ENCODE measurements around the gene CKLF.
"Not testable (repeated sequence)": the region's sequence is repeated elsewhere in the genome, so short reads cannot be mapped to it uniquely, and the experiment has no call there.

CKLF gene

DNA sequence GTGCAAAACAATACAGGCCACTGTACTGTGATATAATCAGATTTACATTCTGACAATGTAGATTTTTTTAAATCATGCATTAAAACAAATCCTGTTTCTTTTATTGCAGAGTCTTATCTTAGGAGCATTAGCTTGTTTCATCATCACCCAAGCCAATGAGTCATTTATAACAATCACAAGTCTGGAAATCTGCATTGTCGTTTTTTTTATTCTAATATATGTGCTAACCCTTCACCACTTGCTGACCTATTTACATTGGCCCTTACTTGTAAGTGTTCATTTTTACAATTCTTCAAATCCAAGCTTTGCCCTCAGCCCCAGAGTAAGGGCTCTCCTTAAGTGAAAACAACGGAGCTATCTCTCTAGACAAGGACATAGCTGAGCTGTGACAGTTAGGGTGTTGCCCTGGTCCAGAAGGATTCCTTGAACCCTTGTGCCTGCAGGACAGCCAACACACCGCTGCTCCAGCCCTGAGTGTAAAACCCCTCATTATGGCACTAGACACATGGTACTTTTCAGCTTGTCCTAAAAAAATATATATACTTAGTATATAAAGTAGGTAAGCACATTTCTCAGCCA lies 17.5 kb downstream of the CKLF start:
- DNase-seq (ENCODE audit: low spot score), result no peak

DNA sequence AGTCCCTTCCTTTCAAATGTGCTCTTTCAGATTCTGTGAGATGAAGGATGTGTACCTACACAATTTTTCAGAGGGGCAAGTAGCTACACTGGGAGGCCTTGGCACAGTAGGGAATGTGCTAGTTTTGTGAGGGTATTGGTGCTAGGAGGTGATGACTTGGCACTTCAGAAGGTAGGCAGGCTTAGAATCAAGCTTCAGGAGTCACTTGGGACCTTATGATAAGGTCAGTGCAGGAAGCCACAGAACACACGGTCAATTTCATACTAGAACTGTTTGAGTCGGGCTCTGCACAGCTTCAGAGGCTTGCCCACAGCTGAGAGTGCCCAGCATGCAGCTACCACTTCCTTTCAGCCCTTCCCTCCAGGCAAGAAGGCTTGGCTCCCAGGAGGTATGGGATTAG lies 20.0 kb downstream of the CKLF start:
- no peak for DNase-seq (ENCODE audit: low spot score)

DNA sequence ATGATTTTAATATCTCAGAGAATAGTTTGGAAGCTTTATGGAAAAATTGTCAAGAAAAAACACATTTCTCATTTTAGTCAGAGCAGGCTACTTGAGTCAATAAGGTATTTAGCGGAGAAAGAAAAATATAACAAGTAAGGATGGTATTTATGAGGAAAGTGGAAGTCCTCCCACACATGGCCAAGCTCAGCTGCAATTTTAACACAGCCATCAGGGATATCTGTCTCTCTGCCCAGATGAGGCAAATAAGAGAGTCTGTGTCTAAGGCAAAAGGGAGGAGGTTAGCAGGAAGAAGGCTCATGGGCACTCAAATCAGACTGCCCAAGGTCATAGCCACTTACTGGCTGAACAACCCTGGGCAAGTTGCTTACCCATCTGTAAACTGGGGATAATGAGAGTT lies 21.7 kb downstream of the CKLF start:
- no peak for DNase-seq (ENCODE audit: low spot score)

DNA sequence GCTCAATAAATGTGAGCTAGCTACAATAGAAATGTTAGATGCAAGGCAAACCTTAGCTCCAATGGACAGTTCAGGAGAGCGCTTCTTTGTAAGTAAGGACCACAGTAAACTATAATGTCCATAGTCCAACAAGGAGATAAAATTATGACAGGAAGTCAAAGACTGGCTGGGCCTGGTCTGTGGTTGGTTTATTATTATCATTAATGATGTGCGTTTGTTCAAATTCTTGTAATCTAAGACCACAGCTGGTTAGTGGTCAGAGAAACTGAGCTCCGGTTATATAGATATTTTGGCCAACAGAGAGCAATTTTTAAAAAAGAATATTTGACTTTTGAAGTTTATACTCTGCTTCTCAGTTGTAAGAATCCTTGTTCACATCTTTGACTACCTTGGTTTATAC lies 22.2 kb downstream of the CKLF start:
- no peak for DNase-seq (ENCODE audit: low spot score)

DNA sequence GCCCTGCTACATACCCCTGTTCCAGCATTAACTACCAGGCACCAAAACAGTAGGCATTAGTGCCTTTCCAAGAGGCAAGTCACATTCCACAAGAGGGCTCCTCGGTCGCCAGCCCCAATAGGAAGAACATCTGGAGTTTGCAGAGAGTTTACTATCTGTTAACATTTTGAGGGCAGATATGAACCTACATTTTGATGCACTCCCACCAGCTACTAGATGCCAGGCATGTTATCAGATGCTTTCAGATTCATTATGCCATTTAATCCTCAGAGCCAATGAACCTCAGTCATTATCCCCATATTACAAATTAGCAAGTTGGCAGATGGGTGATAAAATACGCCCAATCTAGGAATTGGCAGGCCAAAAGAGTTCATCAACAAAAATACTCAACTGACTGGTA lies 22.7 kb downstream of the CKLF start:
- DNase-seq (ENCODE audit: low spot score), result no peak

DNA sequence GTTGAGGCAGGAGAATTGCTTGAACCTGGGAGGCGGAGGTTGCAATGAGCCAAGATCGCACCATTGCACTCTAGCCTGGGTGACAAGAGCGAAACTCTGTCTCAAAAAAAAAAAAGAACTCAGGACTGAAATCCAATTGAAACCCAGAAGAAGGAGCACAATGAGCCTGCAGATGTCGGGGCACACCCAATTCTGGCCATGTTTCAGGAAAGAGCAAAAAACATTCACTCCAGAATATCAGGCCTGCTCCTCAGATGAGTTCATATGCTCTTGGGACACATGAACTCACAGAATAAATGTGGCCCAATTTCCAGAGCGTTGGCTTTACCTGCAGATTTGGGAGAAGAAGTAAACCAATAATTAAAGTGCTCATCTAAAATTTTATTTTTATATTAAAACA lies 23.9 kb downstream of the CKLF start:
- no peak for DNase-seq (ENCODE audit: low spot score)

DNA sequence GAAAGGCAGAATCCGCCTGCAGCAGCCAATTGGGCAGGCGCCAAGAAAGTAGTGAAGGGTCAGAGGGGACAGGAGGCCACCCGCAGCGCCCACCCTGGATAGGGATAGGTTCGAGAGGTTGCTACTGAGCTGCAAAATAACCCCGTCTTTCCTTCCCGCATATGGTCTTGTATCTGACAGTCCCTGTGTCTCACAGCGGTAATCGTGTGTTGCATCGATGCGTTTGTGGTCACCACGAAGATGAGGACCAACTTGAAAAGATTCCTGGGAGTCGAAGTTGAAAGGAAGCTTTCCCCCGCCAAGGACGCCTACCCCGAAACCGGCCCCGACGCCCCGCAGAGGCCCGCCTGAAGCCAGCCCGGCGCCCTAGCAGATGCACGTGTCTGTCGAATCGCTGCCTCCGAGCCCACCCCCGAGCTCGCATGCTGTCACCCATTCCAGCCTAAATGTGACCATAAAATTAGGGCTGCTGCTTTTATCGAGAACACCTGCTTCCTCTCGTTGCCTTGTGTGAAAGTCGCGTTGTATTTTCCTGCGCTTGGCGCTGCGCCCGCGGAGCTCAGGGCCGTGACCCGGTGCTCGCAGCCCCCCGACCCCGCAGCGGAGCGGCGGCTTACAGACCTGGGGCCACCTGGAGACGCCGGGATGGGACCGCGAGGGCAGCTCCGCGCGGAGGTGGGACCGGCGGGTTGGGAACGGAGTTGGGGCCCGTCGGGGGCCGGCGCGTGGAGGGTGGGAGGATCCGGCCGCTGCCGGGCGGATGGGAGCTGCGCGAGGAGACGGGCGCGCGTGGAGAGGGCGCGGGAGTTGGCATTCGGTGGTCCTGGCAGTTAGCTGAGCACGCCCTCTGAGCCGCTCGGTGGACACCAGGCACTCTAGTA lies 26.5 kb downstream of the CKLF start, which contains the start of gene CMTM2:
TSS of gene CMTM2 (plus strand) at position 813 of the 881 bp plus-strand sequence. CDS start 145 bp downstream, outside the sequence.
- no peak for DNase-seq (ENCODE audit: low spot score)

DNA sequence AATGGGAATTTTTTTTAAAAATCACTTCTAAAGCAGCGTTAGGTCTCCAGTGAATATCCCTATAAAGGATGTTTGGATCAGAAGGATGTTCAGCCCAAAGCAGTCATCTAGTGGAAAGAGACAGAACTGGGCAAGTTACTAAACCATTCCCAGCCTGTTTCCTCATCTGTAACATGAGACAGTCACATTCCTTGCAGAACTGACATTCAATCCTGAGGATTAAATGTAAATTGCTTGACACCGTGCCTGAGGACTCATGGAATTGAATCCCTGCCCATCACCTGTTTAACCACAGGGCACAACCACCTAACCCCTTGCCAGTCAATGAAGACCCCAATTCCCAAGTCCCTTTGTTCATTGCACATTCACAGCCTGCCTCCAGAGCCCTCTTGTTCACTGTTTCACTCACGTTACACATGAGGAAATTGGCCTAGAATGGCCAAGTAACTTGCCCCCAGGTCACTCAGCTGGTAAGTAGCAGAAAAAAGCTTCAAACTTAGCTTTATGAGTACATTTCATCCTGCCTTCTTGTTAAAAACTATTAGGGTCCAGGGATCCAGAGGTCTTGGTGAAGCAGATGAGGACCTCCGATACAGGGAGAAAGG lies 28.3 kb downstream of the CKLF start:
- DNase-seq (ENCODE audit: low spot score), result no peak

DNA sequence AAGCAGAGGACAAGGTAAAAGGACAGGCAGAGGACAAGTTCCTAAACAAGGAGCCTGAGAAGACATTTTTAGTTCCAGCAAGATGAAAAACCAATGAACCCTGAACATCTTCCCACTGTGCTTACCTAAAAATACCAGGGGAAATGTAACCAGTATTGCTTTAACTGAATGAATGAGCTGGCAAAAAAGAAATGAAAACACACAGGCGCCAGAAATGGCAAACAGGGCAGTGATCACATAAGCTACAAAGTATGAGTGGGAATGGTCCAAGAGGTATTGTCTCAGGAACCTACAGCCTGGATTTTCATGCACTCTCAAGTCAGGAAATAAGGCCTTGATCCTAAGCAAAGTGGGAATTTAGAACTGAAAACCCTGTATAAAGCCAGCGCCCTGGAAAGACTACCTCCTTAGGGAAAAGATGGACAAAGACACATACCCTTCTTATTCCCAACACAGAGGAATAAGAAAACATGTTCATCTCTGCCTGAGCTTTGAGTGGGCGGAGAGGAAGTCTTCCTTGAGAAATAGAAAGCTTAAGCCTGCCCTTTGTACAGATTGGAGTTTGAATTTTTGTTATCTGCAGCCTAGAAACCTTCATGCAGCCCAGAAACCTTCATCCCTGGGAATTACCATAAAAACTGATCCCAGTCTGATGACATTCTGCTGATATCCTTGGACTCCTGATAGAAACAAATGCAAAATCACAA lies 29.0 kb downstream of the CKLF start:
- no peak for DNase-seq (ENCODE audit: low spot score)

DNA sequence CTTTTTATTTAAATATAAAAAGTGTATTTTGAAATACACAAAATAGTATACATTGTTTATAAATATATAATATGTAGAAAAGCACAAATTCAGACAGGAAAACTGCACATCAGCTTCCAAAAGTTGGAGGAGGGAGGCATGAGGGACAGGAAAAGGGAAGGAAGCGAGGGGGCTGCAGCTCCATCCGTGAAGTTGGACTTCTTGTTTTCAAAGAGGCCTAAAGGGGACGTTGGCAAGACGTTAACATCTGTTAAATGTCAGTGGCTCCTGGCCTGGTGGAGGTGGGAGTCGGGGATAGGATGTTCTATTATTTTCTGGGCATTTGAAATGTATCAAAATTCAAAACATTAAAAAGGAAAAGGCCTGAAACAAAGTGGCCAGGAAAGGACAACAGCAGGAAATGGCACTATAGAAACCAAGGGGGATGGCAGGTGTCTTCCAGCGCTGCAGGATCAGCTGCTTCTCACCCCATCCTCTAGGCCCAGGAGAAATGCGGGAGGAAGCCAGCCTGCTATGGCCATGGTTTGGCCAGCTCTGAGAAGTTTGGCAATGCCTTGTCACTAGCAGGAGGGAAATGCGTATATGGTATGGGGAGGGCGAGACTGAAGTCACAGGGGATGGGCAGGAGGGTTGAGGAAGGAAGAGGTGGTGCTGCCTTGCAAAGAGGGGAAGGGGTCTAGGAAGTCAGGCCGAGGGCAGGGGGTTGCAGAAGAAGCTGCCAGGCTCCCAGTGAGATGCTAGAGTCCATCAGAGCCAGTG lies 33.3 kb downstream of the CKLF start:
- no peak for DNase-seq (ENCODE audit: low spot score)

DNA sequence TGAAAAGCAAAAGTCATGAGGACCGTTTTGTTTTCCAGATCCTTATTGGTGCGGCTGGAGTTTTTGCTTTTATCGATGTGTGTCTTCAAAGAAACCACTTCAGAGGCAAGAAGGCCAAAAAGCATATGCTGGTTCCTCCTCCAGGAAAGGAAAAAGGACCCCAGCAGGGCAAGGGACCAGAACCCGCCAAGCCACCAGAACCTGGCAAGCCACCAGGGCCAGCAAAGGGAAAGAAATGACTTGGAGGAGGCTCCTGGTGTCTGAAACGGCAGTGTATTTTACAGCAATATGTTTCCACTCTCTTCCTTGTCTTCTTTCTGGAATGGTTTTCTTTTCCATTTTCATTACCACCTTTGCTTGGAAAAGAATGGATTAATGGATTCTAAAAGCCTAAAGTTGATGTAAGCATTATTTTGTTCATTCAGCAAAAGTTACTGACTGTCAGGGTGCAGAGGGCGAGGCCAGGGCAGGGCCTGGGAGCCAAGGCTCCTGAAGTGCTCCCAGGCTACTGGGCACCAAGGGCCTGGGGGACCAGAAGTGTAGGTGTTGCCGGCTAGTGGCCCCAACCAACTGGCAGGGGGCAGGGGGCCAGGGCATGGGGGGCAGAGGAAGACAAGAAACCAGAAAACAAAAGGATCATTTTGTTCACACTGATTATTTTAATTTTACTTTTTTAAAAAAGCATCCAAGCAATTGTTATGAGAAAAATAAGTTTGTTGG lies 35.7 kb downstream of the CKLF start:
- DNase-seq (ENCODE audit: low spot score), result no peak

DNA sequence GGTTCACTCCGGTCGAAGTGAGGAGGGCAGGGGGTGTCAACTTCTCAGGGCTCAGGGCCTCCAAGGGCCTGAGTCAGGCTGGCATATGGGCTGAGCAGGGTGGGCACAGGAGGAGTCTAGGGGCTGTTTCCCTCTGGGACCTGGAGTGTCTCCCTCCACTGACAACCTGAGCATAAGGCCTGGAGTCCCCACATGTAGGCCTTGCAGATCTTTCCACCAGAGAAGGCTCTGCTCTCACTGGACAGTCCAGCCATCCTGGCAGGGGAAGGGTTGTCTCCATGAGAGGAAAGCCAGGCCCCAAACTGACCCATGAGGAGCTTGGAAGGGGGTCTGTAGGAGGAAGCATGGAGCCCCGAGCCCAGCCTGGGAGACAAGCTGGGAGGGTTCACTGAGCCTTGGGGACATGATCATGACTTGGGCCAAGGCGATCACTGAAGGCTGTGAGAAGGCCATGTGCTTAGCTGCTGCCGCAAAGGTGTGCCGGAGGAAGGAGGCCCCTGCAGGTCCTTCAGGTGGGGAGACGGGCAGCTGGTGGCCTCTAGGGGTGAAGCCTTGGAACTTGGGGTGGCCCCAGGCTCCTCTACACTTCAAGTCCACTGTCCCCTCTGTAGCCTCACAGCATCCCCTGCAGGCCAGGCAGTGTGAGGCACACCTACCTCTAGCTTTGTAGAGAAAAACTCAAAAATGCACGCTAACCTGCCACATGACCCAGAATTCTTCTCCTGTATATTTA lies 36.8 kb downstream of the CKLF start:
- peak; percentile 76 for DNase-seq (ENCODE audit: low spot score)

DNA sequence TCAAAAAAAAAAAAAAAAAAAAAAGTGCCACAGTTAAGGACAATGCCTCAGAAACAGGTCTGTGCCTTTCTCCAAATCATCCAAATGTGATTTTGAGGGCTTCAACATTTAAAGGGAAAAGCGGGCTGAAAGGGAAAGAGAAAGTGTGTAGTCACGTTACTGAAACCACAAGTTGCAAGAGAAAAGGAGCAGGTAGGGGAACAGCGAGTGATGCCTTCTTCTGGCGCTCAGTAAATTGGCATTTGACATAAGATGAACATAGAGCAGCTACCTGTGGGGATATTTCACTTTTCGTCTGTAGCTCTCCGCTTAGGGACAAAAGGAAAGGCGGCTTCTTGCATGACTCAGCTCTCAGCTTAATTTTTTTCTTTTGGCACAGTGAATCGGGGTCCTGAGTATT lies 37.9 kb downstream of the CKLF start:
- DNase-seq (ENCODE audit: low spot score), result peak; percentile 48

DNA sequence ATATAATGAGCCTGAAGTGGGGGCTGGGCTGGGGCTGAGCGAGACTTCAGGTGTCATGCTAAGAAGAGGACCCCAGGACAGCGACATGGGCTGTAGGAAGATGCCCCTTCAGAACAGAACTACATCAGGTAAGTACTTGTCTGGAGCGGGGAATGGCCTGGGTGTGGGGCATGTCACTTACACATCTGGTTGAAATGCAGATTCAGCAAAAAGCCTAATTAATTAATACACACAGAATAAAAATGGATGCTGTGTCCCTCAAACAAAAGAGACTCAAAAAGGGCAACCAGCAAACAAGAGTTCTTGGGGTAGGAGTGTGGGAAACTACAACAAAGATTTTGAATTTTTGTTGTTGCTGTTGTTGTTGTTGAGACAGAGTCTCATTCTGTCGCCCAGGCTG lies 38.6 kb downstream of the CKLF start:
- DNase-seq (ENCODE audit: low spot score), result no peak

DNA sequence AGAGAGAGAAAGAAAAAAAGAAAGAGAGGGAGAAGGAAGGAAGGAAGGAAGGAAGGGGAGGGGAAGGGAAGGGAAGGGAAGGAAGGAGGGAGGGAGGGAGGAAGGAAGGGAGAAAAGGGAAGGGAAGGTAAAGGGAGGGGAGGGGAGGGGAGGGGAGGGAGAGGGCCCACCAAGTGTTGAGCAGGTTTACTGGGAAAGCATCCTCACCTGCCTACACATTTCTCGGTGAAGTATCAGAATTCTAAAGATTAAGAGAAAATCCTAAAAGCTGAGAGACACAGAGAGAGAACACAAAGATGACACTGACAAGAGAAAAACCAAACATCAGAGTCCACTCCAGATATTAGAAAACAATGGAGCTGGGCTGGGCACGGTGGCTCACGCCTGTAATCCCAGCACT lies 39.9 kb downstream of the CKLF start:
- DNase-seq (ENCODE audit: low spot score), result no peak

DNA sequence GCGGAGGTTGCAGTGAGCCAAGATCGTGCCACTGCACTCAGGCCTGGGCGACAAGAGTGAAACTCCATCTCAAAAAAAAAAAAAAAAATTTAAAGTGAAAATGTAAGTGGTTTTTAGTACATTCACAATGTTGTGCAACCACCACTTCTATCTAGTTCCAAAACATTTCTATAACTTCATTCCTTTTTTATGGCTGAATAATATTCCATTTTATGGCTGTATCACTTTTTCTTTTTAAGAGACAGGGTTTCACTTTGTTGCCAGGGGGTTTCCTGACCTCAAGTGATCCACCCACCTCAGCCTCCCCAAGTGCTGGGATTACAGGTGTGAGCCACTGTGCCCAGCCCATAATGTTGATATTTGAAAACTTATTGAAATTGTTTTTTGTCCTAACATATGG lies 40.4 kb downstream of the CKLF start:
- no peak for DNase-seq (ENCODE audit: low spot score)

DNA sequence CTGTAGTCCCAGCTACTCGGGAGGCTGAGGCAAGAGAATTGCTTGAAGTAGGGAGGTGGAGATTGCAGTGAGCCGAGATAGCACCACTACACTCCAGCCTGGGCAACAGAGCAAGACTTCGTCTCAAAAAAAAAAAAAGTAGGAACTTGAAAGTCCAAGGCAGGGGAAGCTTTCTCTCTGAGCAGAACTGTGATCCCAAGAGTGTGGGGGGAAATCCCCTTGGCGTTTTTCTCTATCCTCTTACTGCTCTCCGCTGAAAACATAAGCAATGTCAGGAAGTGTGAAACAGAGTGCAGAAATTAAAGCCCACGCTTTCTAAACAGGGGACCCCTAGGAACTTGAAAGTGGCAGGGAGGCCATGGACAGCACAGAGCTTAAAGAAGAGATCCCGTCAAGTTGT lies 42.4 kb downstream of the CKLF start:
- no peak for DNase-seq (ENCODE audit: low spot score)

DNA sequence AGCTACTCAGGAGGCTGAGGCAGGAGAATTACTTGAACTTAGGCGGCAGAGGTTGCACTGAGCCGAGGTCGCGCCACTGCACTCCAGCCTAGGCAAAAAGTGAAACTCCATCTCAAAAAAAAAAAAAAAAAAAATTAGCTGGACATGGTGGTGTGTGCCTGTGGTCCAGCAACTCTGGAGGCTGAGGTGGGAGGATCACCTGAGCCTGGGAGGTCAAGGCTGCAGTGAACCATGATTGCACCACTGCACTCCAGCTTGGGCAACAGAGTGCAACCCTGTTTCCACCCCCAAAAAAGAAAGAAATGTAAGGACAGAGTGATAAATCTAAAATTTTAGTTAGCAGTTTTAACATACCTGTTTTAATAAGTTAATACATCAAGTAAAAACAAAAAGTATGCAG lies 44.2 kb downstream of the CKLF start:
- not testable (repeated sequence) for DNase-seq (ENCODE audit: low spot score)

DNA sequence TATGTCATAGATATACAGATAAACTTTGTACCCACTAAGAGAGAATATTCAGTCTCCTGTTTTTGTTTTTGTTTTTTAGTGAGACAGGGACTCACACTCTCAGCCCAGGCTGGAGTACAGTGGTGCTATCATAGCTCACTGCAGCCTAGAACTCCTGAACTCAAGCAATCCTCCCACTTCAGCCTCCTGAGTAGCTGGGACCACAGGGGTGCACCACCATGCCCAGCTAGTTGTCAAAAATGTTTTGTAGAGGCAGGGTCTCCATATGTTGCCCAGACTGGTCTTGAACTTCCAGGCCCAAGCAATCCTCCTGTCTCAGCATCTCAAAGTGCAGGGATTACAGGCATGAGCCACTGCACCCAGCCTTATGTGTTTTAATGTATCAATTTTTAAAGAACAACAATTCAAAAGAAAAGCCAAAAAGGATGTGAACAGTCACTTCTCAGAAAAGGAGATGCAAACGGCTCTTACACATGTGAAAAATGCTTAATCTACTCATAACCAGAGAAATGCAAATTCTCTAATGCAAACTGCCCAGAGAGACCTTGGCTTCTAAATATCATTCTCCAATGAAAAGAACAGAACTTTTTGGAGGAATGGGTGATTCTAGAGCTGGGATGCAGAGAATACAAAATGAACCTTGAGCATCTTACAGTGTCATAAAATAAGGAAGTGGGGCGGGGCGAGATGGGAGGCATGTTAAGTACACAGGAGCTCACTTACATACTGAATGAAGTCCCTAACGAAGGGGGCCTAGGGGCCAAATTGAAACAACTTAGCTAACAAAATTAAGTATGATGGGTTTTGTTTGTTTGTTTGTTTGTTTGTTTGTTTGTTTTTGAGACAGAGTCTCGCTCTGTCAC lies 44.8 kb downstream of the CKLF start:
- DNase-seq (ENCODE audit: low spot score), result no peak

DNA sequence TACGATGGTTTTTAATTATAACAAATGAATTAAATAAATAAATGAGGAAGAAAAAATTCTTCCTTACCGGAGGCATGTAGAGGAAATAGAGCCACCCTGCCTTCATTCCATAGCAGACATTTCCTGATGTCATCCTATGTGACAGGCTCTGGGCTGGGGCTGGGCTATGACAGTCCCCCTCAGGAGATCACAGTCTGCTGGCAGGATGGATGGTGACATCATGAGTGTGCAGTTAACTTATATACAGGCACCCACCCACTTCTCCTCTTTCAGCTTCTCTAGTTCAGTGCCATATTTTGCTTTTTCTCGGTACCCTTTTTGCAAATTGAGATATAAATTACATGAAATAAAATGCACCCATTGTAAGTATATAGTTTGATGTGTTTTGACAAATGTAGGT lies 45.7 kb downstream of the CKLF start:
- no peak for DNase-seq (ENCODE audit: low spot score)

Measured in CD4-positive, alpha-beta T cell treated with Interleukin-6 at 100 ng/mL for 8 hours (primary cell).